ENCODE data around the gene EPN1.
A peak's percentile ranks its signal among the peaks of the same experiment; 100 is the strongest.

The EPN1 gene

DNA sequence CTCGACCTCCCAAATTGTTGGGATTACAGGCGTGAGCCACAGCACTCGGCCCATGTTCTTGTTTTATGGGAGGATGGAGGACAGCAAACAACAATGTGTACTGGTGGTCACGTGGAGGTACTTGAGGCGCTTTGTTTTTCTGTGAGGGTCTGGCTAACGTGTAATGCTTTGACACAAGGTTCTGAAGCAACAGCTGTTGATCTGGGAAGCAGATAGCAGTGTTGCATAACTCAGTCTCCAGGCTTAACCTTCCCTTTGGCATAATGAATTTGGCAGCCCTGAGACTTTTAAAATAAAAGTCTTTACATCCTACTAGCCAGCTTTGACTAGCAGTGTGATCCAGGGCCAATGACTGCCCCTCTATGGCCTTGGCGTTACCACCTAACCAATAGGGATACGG lies 41.2 kb upstream of the EPN1 start:
- Histone ChIP-seq H3K27ac (ENCODE audit: low read depth, low read length, poor library complexity, severe bottlenecking) (no peak overlapping the region), H3K9ac (ENCODE audit: low read length) (peak overlapping the region; percentile 89; the same call in 1 of the 2 replicates), H4K20me1 (ENCODE audit: insufficient read depth, low read length) (no peaks in the 10 kb centered on the region), H3K36me3 (ENCODE audit: insufficient read depth, low read length) (no peaks in the 10 kb centered on the region), H3K4me3 (ENCODE audit: low read depth, low read length, poor library complexity, severe bottlenecking) (peak overlapping the region; percentile 82), H3K9me2 (ENCODE audit: low read depth, low read length) (no peaks in the 10 kb centered on the region), H3K79me2 (ENCODE audit: insufficient read depth, low read length) (peaks cover 16% of the 10 kb centered on the region), H3K4me1 (ENCODE audit: insufficient read depth, low read length, severe bottlenecking) (peaks cover 31% of the 10 kb centered on the region), H2AFZ (ENCODE audit: low read length) (peak overlapping the region; percentile 65), H3K9me3 (ENCODE audit: low read length) (no peaks in the 10 kb centered on the region), H3K4me2 (ENCODE audit: low read length) (peak overlapping the region; percentile 97), H3F3A (ENCODE audit: insufficient read depth, low read length) (no peaks in the 10 kb centered on the region), H3K27me3 (ENCODE audit: insufficient read depth, low read length) (no peaks in the 10 kb centered on the region)
- TF ChIP-seq CTCF (IDR thresholded peaks at IDR 0.05; ENCODE audit: low read length) (no peak), EZH2 (IDR thresholded peaks at IDR 0.05; ENCODE audit: borderline replicate concordance, low read length) (no peak)

GRCh38 chr19:55635334-55635717 lies 39.7 kb upstream of the EPN1 start:
- H2AFZ ChIP-seq (ENCODE audit: low read length): no peak overlapping the region
- H4K20me1 ChIP-seq (ENCODE audit: insufficient read depth, low read length): no peaks in the 10 kb centered on the region
- no peaks in the 10 kb centered on the region for H3F3A ChIP-seq (ENCODE audit: insufficient read depth, low read length)
- H3K4me3 ChIP-seq (ENCODE audit: low read depth, low read length, poor library complexity, severe bottlenecking): peak overlapping the region; percentile 82
- peak overlapping the region; percentile 89 for H3K9ac ChIP-seq (ENCODE audit: low read length)
- H3K27ac ChIP-seq (ENCODE audit: low read depth, low read length, poor library complexity, severe bottlenecking): peak overlapping the region; percentile 60
- H3K27me3 ChIP-seq (ENCODE audit: insufficient read depth, low read length): no peaks in the 10 kb centered on the region
- H3K36me3 ChIP-seq (ENCODE audit: insufficient read depth, low read length): 0 out of 2 replicates have a peak, but pooled peaks cover 4% of the 10 kb centered on the region
- no peaks in the 10 kb centered on the region for H3K9me2 ChIP-seq (ENCODE audit: low read depth, low read length)
- H3K79me2 ChIP-seq (ENCODE audit: insufficient read depth, low read length): peaks cover 16% of the 10 kb centered on the region
- no peaks in the 10 kb centered on the region for H3K9me3 ChIP-seq (ENCODE audit: low read length)
- peak overlapping the region; percentile 97 for H3K4me2 ChIP-seq (ENCODE audit: low read length)
- no peak for TF ChIP-seq EZH2 (IDR thresholded peaks at IDR 0.05; ENCODE audit: borderline replicate concordance, low read length)
- no peak for TF ChIP-seq CTCF (IDR thresholded peaks at IDR 0.05; ENCODE audit: low read length)
- H3K4me1 ChIP-seq (ENCODE audit: insufficient read depth, low read length, severe bottlenecking): peaks cover 44% of the 10 kb centered on the region

- H3K4me3 ChIP-seq (ENCODE audit: low read depth, low read length, poor library complexity, severe bottlenecking): peak overlapping the region; percentile 82
- no peaks in the 10 kb centered on the region for H3K9me3 ChIP-seq (ENCODE audit: low read length)
- no peak overlapping the region for H2AFZ ChIP-seq (ENCODE audit: low read length)
- peak overlapping the region; percentile 97 for H3K4me2 ChIP-seq (ENCODE audit: low read length)
- no peaks in the 10 kb centered on the region for H3K9me2 ChIP-seq (ENCODE audit: low read depth, low read length)
- H3K79me2 ChIP-seq (ENCODE audit: insufficient read depth, low read length): peaks cover 16% of the 10 kb centered on the region
- 0 out of 2 replicates have a peak, but pooled peaks cover 4% of the 10 kb centered on the region for H3K36me3 ChIP-seq (ENCODE audit: insufficient read depth, low read length)
- H4K20me1 ChIP-seq (ENCODE audit: insufficient read depth, low read length): no peaks in the 10 kb centered on the region
- peaks cover 48% of the 10 kb centered on the region for H3K4me1 ChIP-seq (ENCODE audit: insufficient read depth, low read length, severe bottlenecking)
- H3F3A ChIP-seq (ENCODE audit: insufficient read depth, low read length): no peaks in the 10 kb centered on the region
- no peaks in the 10 kb centered on the region for H3K27me3 ChIP-seq (ENCODE audit: insufficient read depth, low read length)
- peak overlapping the region; percentile 89 for H3K9ac ChIP-seq (ENCODE audit: low read length)
- no peak overlapping the region for H3K27ac ChIP-seq (ENCODE audit: low read depth, low read length, poor library complexity, severe bottlenecking)
- TF ChIP-seq EZH2 (IDR thresholded peaks at IDR 0.05; ENCODE audit: borderline replicate concordance, low read length) (no peak), CTCF (IDR thresholded peaks at IDR 0.05; ENCODE audit: low read length) (no peak)
Measured at GRCh38 chr19:55635856-55636440, 39.1 kb upstream of the EPN1 start.

Measured in OCI-LY1 (cell line).